H9 (cell line): Measurements from ENCODE around the gene MTFMT. TPM values are rescaled to one million over a fixed set of nuclear protein-coding genes. Genes with fewer than 3 reads are reported as not detected.

Source experiments
- DNase-seq: peaks from one replicate; pipeline ENCODE4 v3.0.0-alpha.2; 2017
- H2AFZ ChIP-seq: one replicate; pipeline ENCODE4 v1.6.1; 2013; ENCODE audit warnings: mild to moderate bottlenecking, low read length, control low read depth, moderate library complexity
- H2AK5ac ChIP-seq: 2 replicates; pipeline ENCODE4 v1.6.1; 2013; ENCODE audit warnings: low read length, control low read depth, mixed read lengths; ENCODE audit not compliant: insufficient read length
- H2BK120ac ChIP-seq: one replicate; pipeline ENCODE4 v1.6.1; 2013; ENCODE audit warnings: low read depth, mild to moderate bottlenecking, low read length, control low read depth, inconsistent platforms; ENCODE audit not compliant: poor library complexity, severe bottlenecking
- H2BK12ac ChIP-seq: 2 replicates; pipeline ENCODE4 v1.6.1; 2013; ENCODE audit warnings: low read length, control low read depth, mixed read lengths, low read depth; ENCODE audit not compliant: insufficient read length
- H2BK15ac ChIP-seq: 2 replicates; pipeline ENCODE4 v1.6.1; 2013; ENCODE audit warnings: low read depth, low read length, control low read depth
- H2BK20ac ChIP-seq: one replicate; pipeline ENCODE4 v1.6.1; 2013; ENCODE audit warnings: low read depth, mild to moderate bottlenecking, low read length, control low read depth, inconsistent platforms; ENCODE audit not compliant: poor library complexity, severe bottlenecking
- H2BK5ac ChIP-seq: 2 replicates; pipeline ENCODE4 v1.6.1; 2013; ENCODE audit warnings: low read length, control low read depth, mixed read lengths; ENCODE audit not compliant: insufficient read length
- H3K14ac ChIP-seq: 2 replicates; pipeline ENCODE4 v1.6.1; 2013; ENCODE audit warnings: low read length, control low read depth; ENCODE audit not compliant: insufficient read depth
- H3K18ac ChIP-seq: 2 replicates; pipeline ENCODE4 v1.6.1; 2013; ENCODE audit warnings: low read depth, mild to moderate bottlenecking, mixed read lengths, low read length, control low read depth; ENCODE audit not compliant: insufficient read length
- H3K23ac ChIP-seq: 2 replicates; pipeline ENCODE4 v1.6.1; 2013; ENCODE audit warnings: low read length, control low read depth, mixed read lengths, low read depth; ENCODE audit not compliant: insufficient read length
- H3K23me2 ChIP-seq: 2 replicates; pipeline ENCODE4 v1.6.1; 2013; ENCODE audit warnings: low read depth, mild to moderate bottlenecking, mixed read lengths, low read length, control low read depth; ENCODE audit not compliant: insufficient read length, poor library complexity, severe bottlenecking
- H3K27ac ChIP-seq: 2 replicates; pipeline ENCODE4 v1.5.1; 2013; ENCODE audit warnings: low read length, control low read depth, mixed read lengths, low read depth; ENCODE audit not compliant: insufficient read length
- H3K27me3 ChIP-seq: 2 replicates; pipeline ENCODE4 v1.6.1; 2013; ENCODE audit warnings: low read length, control low read depth, inconsistent platforms; ENCODE audit not compliant: insufficient read depth
- H3K4ac ChIP-seq: 2 replicates; pipeline ENCODE4 v1.6.1; 2013; ENCODE audit warnings: low read depth, mild to moderate bottlenecking, control low read depth, inconsistent platforms, low read length, moderate library complexity
- H3K4me1 ChIP-seq: 2 replicates; pipeline ENCODE4 v1.6.1; 2013; ENCODE audit warnings: low read length, control low read depth, inconsistent platforms; ENCODE audit not compliant: insufficient read depth
- H3K4me2 ChIP-seq: 2 replicates; pipeline ENCODE4 v1.6.1; 2013; ENCODE audit warnings: low read length, control low read depth, mixed read lengths; ENCODE audit not compliant: insufficient read length, insufficient read depth
- H3K56ac ChIP-seq: 2 replicates; pipeline ENCODE4 v1.6.1; 2013; ENCODE audit warnings: low read depth, mild to moderate bottlenecking, mixed read lengths, low read length, control low read depth; ENCODE audit not compliant: insufficient read length
- H3K79me1 ChIP-seq: 2 replicates; pipeline ENCODE4 v1.6.1; 2013; ENCODE audit warnings: low read depth, mild to moderate bottlenecking, moderate library complexity, low read length, control low read depth, inconsistent platforms; ENCODE audit not compliant: insufficient read depth, poor library complexity, severe bottlenecking
- H3K79me2 ChIP-seq: 2 replicates; pipeline ENCODE4 v1.6.1; 2013; ENCODE audit warnings: low read length, control low read depth, inconsistent platforms; ENCODE audit not compliant: insufficient read depth
- H3K9ac ChIP-seq: 2 replicates; pipeline ENCODE4 v1.6.1; 2013; ENCODE audit warnings: low read length, control low read depth, mixed read lengths; ENCODE audit not compliant: insufficient read length; ENCODE audit errors: extremely low read depth
- H3K9me3 ChIP-seq: one replicate; pipeline ENCODE4 v1.6.1; 2013; ENCODE audit warnings: low read depth, low read length, inconsistent platforms; ENCODE audit not compliant: control insufficient read depth
- H3T11ph ChIP-seq: one replicate; pipeline ENCODE4 v1.6.1; 2013; ENCODE audit warnings: mild to moderate bottlenecking, low read length, control low read depth, inconsistent platforms
- H4K20me1 ChIP-seq: one replicate; pipeline ENCODE4 v1.6.1; 2013; ENCODE audit not compliant: control insufficient read depth, insufficient read length, insufficient read depth
- H4K5ac ChIP-seq: 2 replicates; pipeline ENCODE4 v1.6.1; 2013; ENCODE audit warnings: low read depth, mild to moderate bottlenecking, mixed read lengths, low read length, control low read depth; ENCODE audit not compliant: insufficient read length
- H4K8ac ChIP-seq: replicated peaks from 2 replicates; pipeline ENCODE4 v1.6.1; 2013; ENCODE audit warnings: low read length, control low read depth, mixed read lengths, low read depth; ENCODE audit not compliant: insufficient read length
- H4K91ac ChIP-seq: 2 replicates; pipeline ENCODE4 v1.6.1; 2013; ENCODE audit warnings: low read depth, mild to moderate bottlenecking, moderate library complexity, mixed read lengths, low read length, control low read depth; ENCODE audit not compliant: insufficient read length
- H3K27ac Mint-ChIP-seq, 3 experiments: 2 replicates in 2 of 3; 3 replicates in 1 of 3; pipeline ENCODE4 v1.8.0; 2020 to 2021; ENCODE audit warnings: mixed read lengths in 3 of 3, mild to moderate bottlenecking in 1 of 3, moderate library complexity in 1 of 3
- H3K27me3 Mint-ChIP-seq: 2 replicates; pipeline ENCODE4 v1.8.0; 2021; ENCODE audit warnings: low read depth, mild to moderate bottlenecking, moderate library complexity, mixed read lengths
- H3K36me3 Mint-ChIP-seq, 3 experiments: 2 replicates in 2 of 3; 3 replicates in 1 of 3; pipeline ENCODE4 v1.8.0; 2020 to 2021; ENCODE audit warnings: low read depth in 3 of 3, mixed read lengths in 3 of 3; ENCODE audit not compliant: insufficient read depth in 1 of 3
- H3K4me1 Mint-ChIP-seq, 2 experiments: 2 replicates each; pipeline ENCODE4 v1.8.0; 2020; ENCODE audit warnings: mixed read lengths in 2 of 2
- H3K4me3 Mint-ChIP-seq, 2 experiments: 2 replicates in 1 of 2; 3 replicates in 1 of 2; pipeline ENCODE4 v1.8.0; 2020 to 2021; ENCODE audit warnings: mild to moderate bottlenecking in 2 of 2, mixed read lengths in 2 of 2, moderate library complexity in 1 of 2
- H3K9me3 Mint-ChIP-seq, 2 experiments: 2 replicates in 1 of 2; 3 replicates in 1 of 2; pipeline ENCODE4 v1.8.0; 2020; ENCODE audit warnings: mild to moderate bottlenecking in 2 of 2, mixed read lengths in 2 of 2, moderate library complexity in 1 of 2
- CTCF ChIP-seq: fragments of 200-600 bp; sonication (generic); conservative IDR thresholded peaks from 3 replicates; pipeline ENCODE4 v1.8.0; 2021; ENCODE audit warnings: antibody characterized with exemption, mild to moderate bottlenecking
- WGBS: extraction: QIAGEN DNeasy Blood & Tissue Kit; methylation state at CpG from one replicate; pipeline ENCODE4 v1.1.7; 2013; ENCODE audit warnings: missing lambda C conversion rate, low lambda C conversion rate, mixed read lengths; ENCODE audit not compliant: insufficient read length; ENCODE audit errors: extremely low coverage; 5-methylcytosine and 5-hydroxymethylcytosine counted together
- total RNA-seq: library from RNA; stranded (reverse); gene quantifications from 2 replicates; pipeline ENCODE4 v1.2.1, GENCODE V29; 2021

MTFMT gene
- total RNA-seq, 1 experiment from 2014 or later: 16.0 TPM

- no peak overlapping the region for H2AK5ac ChIP-seq
- no peak overlapping the region for H3K56ac ChIP-seq
- H2BK20ac ChIP-seq: no peak overlapping the region
- no peak overlapping the region for H4K8ac ChIP-seq
- no peak overlapping the region for H2BK5ac ChIP-seq
- no peaks in the 10 kb centered on the region for H3K9me3 ChIP-seq
- H3K14ac ChIP-seq: no peak overlapping the region
- H3K23me2 ChIP-seq: peaks cover 7% of the 10 kb centered on the region
- no peak overlapping the region for H3K27ac ChIP-seq
- Mint-ChIP-seq H3K9me3 (peaks cover 3 to 10% of the 10 kb centered on the region in 2 experiments; a peak in 3 of 5 replicates), H3K27ac (no peak overlapping the region), H3K27me3 (peaks cover 8% of the 10 kb centered on the region), H3K36me3 (no peaks in the 10 kb centered on the region; a peak in 3 of 7 replicates), H3K4me1 (peaks cover 36 to 37% of the 10 kb centered on the region in 2 experiments), H3K4me3 (no peak overlapping the region; a peak in 1 of 5 replicates)
- no peak overlapping the region for H3K4me2 ChIP-seq
- TF ChIP-seq CTCF: no peak
- H3K4ac ChIP-seq: no peak overlapping the region
- H3K9ac ChIP-seq: no peak overlapping the region
- no peaks in the 10 kb centered on the region for H3K27me3 ChIP-seq
- no peaks in the 10 kb centered on the region for H3K79me2 ChIP-seq
- no peak for DNase-seq
- H2AFZ ChIP-seq: no peak overlapping the region
- no peak overlapping the region for H2BK12ac ChIP-seq
- no peak overlapping the region for H4K91ac ChIP-seq
- no peak overlapping the region for H3T11ph ChIP-seq
- no peaks in the 10 kb centered on the region for H4K20me1 ChIP-seq
- no peak overlapping the region for H3K18ac ChIP-seq
- H2BK120ac ChIP-seq: no peak overlapping the region
- no CpG with 5 or more reads among the region's 5 CpGs for WGBS
- peaks cover 5% of the 10 kb centered on the region for H3K4me1 ChIP-seq
- H2BK15ac ChIP-seq: no peak overlapping the region
- no peak overlapping the region for H3K23ac ChIP-seq
- no peaks in the 10 kb centered on the region for H3K79me1 ChIP-seq
- no peak overlapping the region for H4K5ac ChIP-seq
These were observed 40.5 kb upstream of the MTFMT start for GRCh38 chr15:65069779-65070546.
